Measurements from ENCODE around the gene GDI2.

The GDI2 gene

GRCh38 chr10:5738427-5738826, 74.8 kb downstream of the GDI2 start:
- DNase-seq = no peak

- DNase-seq = no peak
Measured at GRCh38 chr10:5737352-5737751, 75.9 kb downstream of the GDI2 start.

- DNase-seq = no peak
Measured at GRCh38 chr10:5736591-5736990, 76.6 kb downstream of the GDI2 start.

GRCh38 chr10:5735119-5735518, 78.1 kb downstream of the GDI2 start:
- no peak for DNase-seq

GRCh38 chr10:5732141-5732540, 81.1 kb downstream of the GDI2 start:
- no peak for DNase-seq

GRCh38 chr10:5731559-5731958, 81.7 kb downstream of the GDI2 start:
- no peak for DNase-seq

- no peak for DNase-seq
Measured at GRCh38 chr10:5730766-5731165, 82.5 kb downstream of the GDI2 start.

GRCh38 chr10:5723692-5724091, 89.5 kb downstream of the GDI2 start:
- DNase-seq = no peak

- no peak for DNase-seq
Measured at GRCh38 chr10:5720182-5720581, 93.1 kb downstream of the GDI2 start.

GRCh38 chr10:5719546-5719945, 93.7 kb downstream of the GDI2 start:
- DNase-seq = no peak

Measured in activated CD8-positive, alpha-beta memory T cell treated with anti-CD3 and anti-CD28 coated beads, Interleukin-2, amount 50 U/mL, for 4 hours (primary cell).